Gastroesophageal sphincter (tissue), 4 donors: ENCODE measurements around the gene ACSF2. TPM values are rescaled to one million over a fixed set of nuclear protein-coding genes. Genes with fewer than 3 reads are reported as not detected.
"Not testable (repeated sequence)": the region's sequence is repeated elsewhere in the genome, so short reads cannot be mapped to it uniquely, and the experiment has no call there.

Source experiments
- ATAC-seq: fragments of 150-250 bp; one replicate; pipeline ENCODE4 v1.9.1; 2016; ENCODE audit warnings: mild to moderate bottlenecking, moderate library complexity
- H3K27ac ChIP-seq, 4 donors: fragments of 200-600 bp; sonication (generic) in 3 of 4; 1 replicate in 3 of 4; 2 replicates in 1 of 4; pipeline ENCODE4 v1.5.1; 2016 to 2019
- H3K27me3 ChIP-seq: fragments of 200-600 bp; sonication (generic); one replicate; pipeline ENCODE4 v1.5.1; 2019
- H3K36me3 ChIP-seq, 2 donors: fragments of 200-600 bp; sonication (generic); one replicate each; pipeline ENCODE4 v1.5.1; 2019; ENCODE audit warnings: control low read depth in 1 of 2
- H3K4me1 ChIP-seq, 3 donors: fragments of 200-600 bp; sonication (generic); 1 replicate in 2 of 3; 2 replicates in 1 of 3; pipeline ENCODE4 v1.5.1; 2016 to 2019; ENCODE audit warnings: control low read depth in 2 of 3
- H3K4me3 ChIP-seq, 2 donors: fragments of 200-600 bp; sonication (generic); one replicate each; pipeline ENCODE4 v1.5.1; 2019; ENCODE audit warnings: mild to moderate bottlenecking in 1 of 2, moderate library complexity in 1 of 2
- H3K9me3 ChIP-seq, 3 donors: fragments of 200-600 bp; sonication (generic); one replicate each; pipeline ENCODE4 v1.5.1; 2017 to 2019; ENCODE audit warnings: control low read depth in 2 of 3
- CTCF ChIP-seq, 4 experiments: fragments of 200-600 bp in 2 of 4; fragments of 450-650 bp in 2 of 4; sonication (generic) in 1 of 4; IDR thresholded peaks; one replicate each; pipeline ENCODE4 v1.5.1; 2017 to 2019; ENCODE audit warnings: antibody characterized with exemption in 4 of 4, mild to moderate bottlenecking in 2 of 4, moderate library complexity in 2 of 4
- EP300 ChIP-seq: sonication (generic); formaldehyde crosslinking; IDR thresholded peaks from one replicate; pipeline ENCODE4 v1.6.1; 2017; ENCODE audit warnings: antibody characterized with exemption, mild to moderate bottlenecking
- POLR2A ChIP-seq, 2 donors: fragments of 450-650 bp; IDR thresholded peaks; one replicate each; pipeline ENCODE4 v1.6.1; 2017; ENCODE audit warnings: antibody characterized with exemption in 2 of 2, mild to moderate bottlenecking in 2 of 2, moderate library complexity in 1 of 2
- POLR2AphosphoS5 ChIP-seq: sonication (generic); formaldehyde crosslinking; IDR thresholded peaks from one replicate; pipeline ENCODE4 v1.6.1; 2017; ENCODE audit warnings: antibody characterized with exemption
- WGBS, 2 donors: methylation state at CpG; one replicate each; pipeline ENCODE4 v1.1.5; 2018; ENCODE audit warnings: low coverage in 1 of 2; 5-methylcytosine and 5-hydroxymethylcytosine counted together
- total RNA-seq, 4 donors: library from RNA; depleted of rRNA; stranded (reverse); fragments of >200 nt; gene quantifications; one replicate each; pipeline ENCODE4 v1.1.0, GENCODE V29; 2016

Gene ACSF2
- total RNA-seq, 4 donors from 2014 or later, result 11.5 to 23.3 (median 16.1) TPM

DNA sequence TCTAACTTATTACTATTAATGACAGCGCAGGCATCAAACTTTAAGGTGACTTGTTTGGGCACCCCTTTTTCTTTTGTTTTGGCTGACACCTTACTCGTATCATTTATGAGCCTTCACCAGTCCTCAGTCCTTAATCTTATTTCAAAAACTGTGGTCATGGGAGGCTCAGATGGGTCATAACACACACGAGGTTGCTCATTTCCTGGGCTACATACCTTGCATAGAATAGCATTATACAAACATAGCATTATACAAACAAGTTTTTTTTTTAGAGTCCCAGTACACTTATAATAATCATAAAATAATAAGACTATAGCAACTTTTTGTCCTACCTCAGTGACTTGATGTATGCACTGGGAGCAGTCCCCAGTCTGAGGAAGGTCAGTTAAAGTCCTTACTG lies 11.2 kb upstream of the ACSF2 start:
- no peak for ATAC-seq
- no peaks in the 10 kb centered on the region for H3K27me3 ChIP-seq
- H3K27ac ChIP-seq, result no peak overlapping the region
- no peaks in the 10 kb centered on the region for H3K36me3 ChIP-seq
- H3K9me3 ChIP-seq, result no peaks in the 10 kb centered on the region
- 67 to 69% methylated on average over 3 of the region's 3 CpGs for WGBS, 2 donors
- TF ChIP-seq CTCF (IDR thresholded peaks at IDR 0.05) (no peak), EP300 (no peak), POLR2AphosphoS5 (no peak), POLR2A (IDR thresholded peaks at IDR 0.05) (no peak)
- no peaks in the 10 kb centered on the region for H3K4me1 ChIP-seq
- no peak overlapping the region for H3K4me3 ChIP-seq

DNA sequence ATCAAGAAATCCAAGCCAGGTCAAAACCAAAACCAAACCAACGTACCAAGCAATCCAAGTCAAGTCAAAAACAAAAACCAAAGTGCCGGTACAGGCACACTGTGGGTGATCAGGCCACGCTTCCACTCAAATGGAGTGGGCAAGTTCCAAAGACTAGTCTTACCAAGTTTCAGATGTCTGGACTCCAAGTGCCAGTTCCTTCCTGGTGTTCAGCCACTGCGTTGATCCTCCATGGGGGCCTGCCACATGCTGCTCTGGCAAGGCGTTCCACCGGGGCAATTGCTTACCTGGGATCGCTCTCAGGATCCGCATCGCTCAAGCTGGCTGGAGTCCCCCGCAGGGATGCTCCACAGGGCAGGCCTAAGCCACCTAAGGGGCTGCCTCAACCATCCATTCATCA lies 6.4 kb upstream of the ACSF2 start:
- not testable (repeated sequence) for H3K4me3 ChIP-seq, H3K36me3 ChIP-seq, H3K27ac ChIP-seq, ATAC-seq, H3K27me3 ChIP-seq, H3K9me3 ChIP-seq
- peaks cover 0 to 18% (median 0%) of the 10 kb centered on the region in 3 donors for H3K4me1 ChIP-seq
- 62 to 88% methylated on average over 3 of the region's 10 CpGs for WGBS, 2 donors

- Histone ChIP-seq H3K27ac (peak overlapping the region in 2 of 4 donors; percentile 22 to 54), H3K4me1 (peaks cover 0 to 28% (median 0%) of the 10 kb centered on the region in 3 donors), H3K9me3 (no peaks in the 10 kb centered on the region), H3K4me3 (no peak overlapping the region), H3K36me3 (no peaks in the 10 kb centered on the region), H3K27me3 (no peaks in the 10 kb centered on the region)
- 88 to 100% methylated on average over 1 to 2 of the region's 6 CpGs for WGBS, 2 donors
- peak; percentile 5 for ATAC-seq
- no peak for TF ChIP-seq POLR2A (IDR thresholded peaks at IDR 0.05)
- no peak for TF ChIP-seq EP300
- TF ChIP-seq CTCF (IDR thresholded peaks at IDR 0.05), result no peak
- no peak for TF ChIP-seq POLR2AphosphoS5
These were observed 5.5 kb upstream of the ACSF2 start for GRCh38 chr17:50420419-50421112.

- H3K4me1 ChIP-seq, result peaks cover 0 to 36% (median under 1%) of the 10 kb centered on the region in 3 donors
- peak overlapping the region in 1 of 2 donors; percentile 18 for H3K4me3 ChIP-seq
- H3K36me3 ChIP-seq, result no peaks in the 10 kb centered on the region
- H3K9me3 ChIP-seq, result no peaks in the 10 kb centered on the region
- H3K27ac ChIP-seq, result peak overlapping the region in 3 of 4 donors; percentile 22 to 54 (median 35)
- no peak for ATAC-seq
- H3K27me3 ChIP-seq, result no peaks in the 10 kb centered on the region
- 39 to 42% methylated on average over 3 of the region's 3 CpGs for WGBS, 2 donors
- TF ChIP-seq POLR2AphosphoS5 (no peak), EP300 (no peak), CTCF (IDR thresholded peaks at IDR 0.05) (no peak), POLR2A (IDR thresholded peaks at IDR 0.05) (no peak)
These were observed 4.5 kb upstream of the ACSF2 start for GRCh38 chr17:50421308-50422051.

- no peak for ATAC-seq
- WGBS, 2 donors, result 83 to 93% methylated on average over 2 of the region's 2 CpGs
- Histone ChIP-seq H3K9me3 (no peaks in the 10 kb centered on the region), H3K27me3 (no peaks in the 10 kb centered on the region), H3K4me3 (no peak overlapping the region), H3K4me1 (peaks cover 0 to 48% (median 10%) of the 10 kb centered on the region in 3 donors), H3K36me3 (no peaks in the 10 kb centered on the region), H3K27ac (no peak overlapping the region)
- TF ChIP-seq POLR2AphosphoS5 (no peak), POLR2A (IDR thresholded peaks at IDR 0.05) (no peak), CTCF (IDR thresholded peaks at IDR 0.05) (no peak), EP300 (no peak)
These were observed 3.3 kb upstream of the ACSF2 start for GRCh38 chr17:50422738-50423137.
